G401.6 (cell line): ENCODE data around the gene TP53I11.
A peak's percentile ranks its signal among the peaks of the same experiment; 100 is the strongest.

Experiments
- FAIRE-seq: peaks from 2 replicates; lab custom pipeline; 2012; peaks lifted over from hg19 to GRCh38; lab: Jason Lieb, UNC

Gene TP53I11, protein sequence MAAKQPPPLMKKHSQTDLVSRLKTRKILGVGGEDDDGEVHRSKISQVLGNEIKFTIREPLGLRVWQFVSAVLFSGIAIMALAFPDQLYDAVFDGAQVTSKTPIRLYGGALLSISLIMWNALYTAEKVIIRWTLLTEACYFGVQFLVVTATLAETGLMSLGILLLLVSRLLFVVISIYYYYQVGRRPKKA

DNA sequence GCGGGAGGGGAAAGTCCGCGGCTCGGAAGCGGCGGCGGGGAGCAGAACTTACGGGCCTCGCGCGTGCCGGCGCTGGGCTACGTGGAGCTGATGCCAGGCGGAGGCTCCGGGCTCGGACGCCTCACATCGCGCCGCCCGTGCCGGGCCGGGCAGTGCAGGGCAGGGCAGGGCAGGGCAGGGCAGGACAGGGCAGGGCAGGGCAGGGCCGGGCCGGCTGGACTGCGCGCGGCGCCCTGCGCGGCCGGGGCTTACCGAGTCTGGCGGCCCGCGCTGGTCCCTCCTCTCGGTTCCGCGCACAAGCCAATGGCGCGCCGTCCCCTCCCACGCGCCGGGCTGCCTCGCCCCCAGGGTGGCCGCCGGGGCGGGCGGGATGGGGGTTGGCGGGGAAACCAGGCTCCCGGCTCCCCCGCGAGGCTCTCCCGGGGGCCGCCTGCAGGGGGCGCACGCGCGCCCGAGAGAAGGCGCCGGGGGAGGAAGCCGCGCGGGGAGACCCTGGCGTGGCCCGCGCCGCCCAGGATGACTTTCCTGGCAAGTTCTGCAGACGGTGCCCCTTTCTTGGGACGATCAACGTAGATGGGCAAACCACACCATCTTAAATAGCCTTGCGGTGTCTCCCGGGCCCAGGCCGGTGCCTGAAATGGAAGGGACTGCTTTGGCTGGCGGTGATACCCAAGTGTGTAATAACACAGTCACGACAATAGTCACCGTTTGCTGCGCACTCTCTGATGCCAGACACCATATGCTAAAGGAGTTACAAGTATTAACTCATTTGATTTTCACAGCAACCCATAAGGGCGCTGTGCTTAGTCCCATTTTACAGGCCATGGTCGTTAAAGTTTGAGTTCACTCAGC, at the start of gene TP53I11:
TP53I11 (minus strand) TSS at position 259 of the 852 bp plus-strand sequence. CDS start 12,548 bp downstream, outside the sequence.
- FAIRE-seq: no peak

DNA sequence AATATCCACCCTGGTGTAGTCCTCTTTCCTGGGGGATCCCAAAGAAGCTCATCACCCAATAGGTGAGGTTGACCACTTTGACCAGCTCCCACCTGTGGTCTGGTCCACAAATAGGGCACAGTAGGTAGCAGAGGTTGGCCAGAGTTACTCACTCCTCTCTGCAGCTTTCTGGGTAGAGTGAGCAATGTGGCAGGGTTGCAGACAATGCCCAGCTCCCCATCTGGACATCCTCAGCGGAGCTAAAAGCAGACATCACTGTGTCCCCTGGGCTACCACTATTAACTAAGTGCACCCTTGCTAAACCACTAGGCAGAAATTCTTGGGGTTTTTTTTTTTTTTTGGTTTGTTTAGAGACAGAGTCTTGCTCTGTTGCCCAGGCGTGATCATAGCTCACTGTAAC, 48.4 kb upstream of the TP53I11 start:
- FAIRE-seq: no peak

DNA sequence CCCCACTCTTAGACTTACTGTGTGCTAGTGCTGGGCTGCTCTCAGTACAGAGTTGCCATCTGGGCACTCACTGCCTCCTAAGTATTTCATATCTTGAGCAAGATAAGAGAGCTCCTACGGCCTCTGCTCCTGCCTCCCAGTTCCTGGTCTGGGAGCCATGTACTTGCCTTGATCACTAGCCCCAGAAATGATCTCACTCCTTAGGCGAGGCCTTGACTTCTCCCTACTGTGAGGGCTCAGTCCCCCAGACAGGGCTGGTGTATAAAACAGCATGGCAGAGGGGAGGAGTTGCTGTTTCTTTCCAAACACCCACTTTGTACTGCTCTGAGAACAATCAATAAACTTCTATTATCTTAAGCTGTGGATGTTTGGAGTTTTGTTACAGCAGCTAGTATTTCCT, 47.4 kb upstream of the TP53I11 start:
- no peak for FAIRE-seq

DNA sequence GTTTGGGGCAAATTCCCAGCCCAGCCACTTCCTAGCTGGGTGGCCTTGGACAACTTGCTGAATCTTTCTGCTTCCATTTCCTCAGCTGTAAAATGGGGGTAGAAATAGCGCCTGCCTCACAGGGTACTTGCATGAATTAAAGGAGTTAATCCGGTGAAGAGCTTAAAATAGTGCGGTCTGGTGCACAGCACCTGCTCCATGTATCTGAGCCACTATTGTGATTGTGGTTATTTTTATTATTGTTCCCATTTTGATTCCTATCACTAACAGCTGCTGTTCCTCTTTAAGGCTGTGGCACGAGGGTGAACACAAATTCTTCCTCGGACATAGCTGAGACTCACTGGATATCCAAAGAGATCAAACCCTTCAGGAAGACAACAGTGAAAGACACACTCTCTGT, 46.9 kb upstream of the TP53I11 start:
- FAIRE-seq: no peak

DNA sequence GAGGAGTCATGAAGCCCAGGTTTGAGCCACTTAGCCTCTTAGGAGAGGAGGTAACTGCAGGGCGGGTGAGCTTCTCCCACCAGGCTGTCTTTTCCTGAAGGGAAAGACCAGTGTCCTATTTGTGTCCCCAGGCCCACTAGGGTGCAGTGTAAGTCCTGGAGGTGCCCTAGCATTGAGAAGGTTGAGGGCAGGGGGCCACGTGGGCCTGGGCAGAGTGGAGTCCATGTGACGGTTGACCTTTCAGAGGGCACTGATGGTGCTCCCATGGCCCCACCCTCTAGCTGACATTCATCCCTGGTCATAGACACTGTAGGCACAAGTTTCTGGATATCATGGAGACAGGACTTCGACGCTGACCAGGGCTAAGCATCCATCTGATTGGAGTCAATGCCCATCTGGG, 44.1 kb upstream of the TP53I11 start:
- FAIRE-seq: no peak

DNA sequence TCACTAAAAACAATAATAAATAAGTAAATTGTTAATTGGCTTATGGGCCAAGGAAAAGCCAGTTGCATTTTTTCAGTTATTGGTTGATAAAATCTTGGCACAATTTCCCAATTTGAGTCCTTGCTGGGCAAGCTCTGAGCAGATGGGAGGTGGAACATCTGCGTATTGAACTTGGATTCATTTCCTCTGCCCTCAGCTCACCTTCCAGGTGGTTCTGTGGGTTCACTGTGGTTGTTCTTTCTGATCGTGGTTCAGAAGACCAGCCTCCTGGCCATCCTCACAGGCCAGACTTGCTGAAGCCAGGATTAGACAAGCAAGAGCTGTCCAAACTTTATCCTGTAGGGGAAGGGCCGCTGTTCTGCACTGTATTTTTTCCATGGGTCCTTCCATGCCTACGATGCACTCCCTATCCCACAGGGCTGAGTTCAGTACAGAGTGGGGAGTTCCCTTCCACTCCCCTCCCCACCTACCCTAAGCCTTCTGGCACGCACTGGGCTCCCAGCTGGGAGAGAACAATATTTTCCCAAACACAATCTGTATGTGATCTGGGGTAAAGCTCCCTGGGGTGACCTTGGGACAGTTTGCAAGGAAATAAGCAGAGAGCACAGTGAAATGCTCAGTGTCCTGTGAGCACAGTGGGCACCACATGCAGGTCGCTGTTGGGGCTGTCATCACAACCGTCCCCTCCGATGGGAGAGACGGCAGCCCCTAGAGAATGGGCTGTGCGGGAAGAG, 43.5 kb upstream of the TP53I11 start:
- FAIRE-seq: no peak

DNA sequence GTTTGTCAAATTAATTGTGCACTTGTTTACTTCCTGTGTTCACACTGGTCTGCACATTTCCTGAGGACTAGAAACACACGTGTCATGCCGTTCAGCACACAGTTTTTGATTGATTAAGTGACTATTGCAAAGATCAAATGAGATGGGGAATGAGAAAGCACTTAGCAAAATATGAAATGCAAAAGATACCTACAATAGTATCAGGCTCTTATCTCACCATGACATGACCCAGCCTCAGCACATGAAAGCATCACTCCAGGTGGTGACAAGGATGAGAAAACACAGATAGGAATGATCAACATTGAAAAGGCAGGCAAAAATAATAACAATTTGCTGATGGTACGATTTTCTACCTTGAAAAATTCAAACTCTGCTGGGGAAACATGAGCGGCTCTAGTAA, 42.1 kb upstream of the TP53I11 start:
- no peak for FAIRE-seq

DNA sequence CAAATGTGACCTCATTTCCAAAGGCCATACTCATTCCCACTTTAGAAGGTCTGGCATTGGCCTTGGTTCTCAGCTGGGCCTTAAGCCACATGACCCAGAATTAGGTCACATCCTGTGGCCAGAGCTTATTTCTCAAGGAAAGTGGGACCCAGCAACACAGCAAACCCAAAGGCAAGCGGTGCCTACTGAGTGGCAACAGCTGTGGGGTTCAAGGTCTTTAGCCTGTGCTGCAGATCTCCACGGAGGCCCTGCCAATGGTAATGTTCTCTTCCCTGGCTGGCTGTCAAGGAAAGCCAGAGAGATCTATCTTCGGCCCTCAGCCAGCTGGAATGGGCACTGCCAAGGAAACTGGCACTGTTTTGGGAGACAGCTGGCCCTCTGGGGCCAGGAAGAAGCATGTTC, 41.5 kb upstream of the TP53I11 start:
- FAIRE-seq: no peak

DNA sequence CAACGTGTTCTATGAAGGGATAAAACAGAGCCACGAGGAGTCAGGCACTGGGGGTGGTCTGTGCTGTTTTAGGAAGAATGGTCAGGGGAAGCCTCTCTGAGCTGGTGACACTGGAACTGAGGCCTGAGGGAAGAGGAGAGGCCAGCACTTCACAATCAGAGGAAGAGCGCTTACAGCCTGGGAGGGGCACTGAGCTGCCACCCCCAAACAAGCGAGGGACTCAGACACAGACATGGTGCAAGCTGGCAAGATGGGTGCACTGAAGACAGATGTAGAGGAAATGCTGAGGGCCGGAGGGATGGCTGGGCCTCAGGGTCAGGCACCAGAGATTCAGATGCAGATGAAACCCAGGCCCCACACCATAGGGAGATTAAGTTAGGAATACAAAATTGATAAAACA, 40.0 kb upstream of the TP53I11 start:
- FAIRE-seq: no peak

DNA sequence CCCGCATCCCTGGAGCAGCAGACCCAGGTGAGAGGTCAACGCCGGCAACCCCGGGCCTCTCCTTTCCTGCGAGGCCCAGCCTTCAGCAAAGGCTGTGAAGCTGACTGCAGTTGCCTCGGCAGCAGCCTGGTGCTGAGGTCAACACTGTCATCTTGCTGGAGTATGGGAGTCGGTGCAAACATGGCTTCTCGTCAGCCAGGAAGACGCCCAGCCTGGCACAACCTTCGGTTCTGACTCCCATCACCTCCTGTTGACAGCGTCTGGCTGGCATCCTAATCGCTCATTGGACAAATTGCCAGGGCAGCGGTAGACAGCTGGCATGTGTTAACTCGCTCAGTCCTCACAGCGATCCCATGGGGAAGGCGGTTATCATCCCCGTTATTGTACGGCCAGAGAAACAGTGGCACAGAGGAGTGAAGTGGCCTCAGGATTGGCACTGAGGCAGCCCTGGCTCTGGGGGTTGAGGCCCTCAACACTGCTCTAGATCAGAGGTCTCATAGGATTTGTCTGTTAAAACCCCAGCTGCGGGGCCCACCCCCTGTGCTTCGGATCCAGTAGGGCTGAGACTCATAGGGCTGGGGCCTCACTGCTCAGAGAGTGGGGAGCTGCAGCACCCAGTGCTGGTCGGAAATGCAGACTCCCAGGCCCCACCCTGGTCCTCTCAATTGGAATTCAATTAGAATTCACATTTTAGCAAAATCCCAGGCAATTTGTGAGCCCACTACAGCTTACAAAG, 39.3 kb upstream of the TP53I11 start:
- FAIRE-seq: no peak

DNA sequence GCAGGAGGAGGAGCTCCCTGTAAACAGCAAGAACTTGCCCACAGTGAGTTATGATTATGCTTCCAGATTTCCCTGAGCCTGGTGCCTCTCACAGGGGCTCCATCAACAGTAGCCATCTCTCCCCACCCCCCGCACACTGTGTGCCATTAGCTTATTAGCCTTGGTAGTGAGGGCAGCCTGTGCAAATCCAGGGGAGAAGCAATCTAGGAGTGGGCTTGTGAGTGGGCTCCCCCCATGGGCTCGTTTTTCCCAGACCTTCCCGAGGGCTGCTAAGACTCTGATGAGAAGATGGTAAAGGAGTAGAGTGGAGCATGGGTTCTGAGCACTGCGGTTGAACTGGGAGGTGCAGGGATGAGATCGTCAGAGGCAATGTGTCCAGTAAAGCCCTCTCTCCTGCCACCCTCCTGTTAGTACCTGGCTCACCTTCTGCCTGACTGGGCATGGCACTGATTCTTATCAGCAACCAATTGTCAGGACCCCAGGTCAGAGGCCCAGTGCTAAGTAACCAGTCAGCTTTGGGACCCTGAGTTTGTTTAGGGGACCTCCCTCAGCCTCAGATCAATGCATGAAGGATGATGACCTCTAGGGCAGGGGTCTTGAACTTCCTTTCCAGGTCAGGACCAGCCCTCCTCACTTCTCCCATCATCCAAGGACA, 38.4 kb upstream of the TP53I11 start:
- no peak for FAIRE-seq

DNA sequence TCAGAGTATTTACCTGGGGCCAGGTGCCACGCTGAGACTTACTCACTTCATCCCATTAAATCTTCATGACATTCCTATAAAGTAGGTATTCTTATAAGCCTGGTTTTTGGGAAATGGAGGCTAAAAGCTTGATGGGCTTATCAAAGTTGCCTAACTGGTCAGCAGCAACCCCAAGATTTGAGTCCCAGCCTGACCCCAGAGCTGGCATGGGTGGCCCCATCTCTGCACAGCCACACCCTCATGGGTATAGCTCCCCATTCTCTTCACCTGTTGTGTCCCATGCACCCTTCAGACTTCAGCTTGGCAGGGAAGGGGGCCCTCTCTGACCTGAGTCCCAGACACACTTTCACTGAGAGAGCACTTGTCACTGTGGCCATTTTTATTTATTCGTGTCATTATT, 37.4 kb upstream of the TP53I11 start:
- FAIRE-seq: no peak

DNA sequence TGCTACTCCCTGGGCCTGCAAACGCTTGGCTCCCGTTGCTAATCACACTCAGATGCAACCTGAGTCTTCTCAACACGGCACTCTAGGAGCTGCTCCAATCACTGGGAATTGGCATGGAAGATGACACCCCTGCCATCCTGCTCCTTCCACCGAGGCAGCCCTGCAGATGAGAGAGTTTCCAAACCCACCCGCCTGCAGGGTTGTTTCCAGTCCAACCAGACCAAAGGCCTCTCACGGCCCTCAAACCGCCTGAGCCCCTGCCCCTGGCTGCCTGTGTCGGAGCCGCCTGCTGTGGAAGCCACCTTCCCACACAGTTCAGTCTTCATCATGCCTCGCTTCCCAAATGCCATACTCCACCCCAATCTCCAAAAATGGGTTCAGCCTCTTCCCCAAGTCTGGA, 36.8 kb upstream of the TP53I11 start:
- FAIRE-seq: no peak

DNA sequence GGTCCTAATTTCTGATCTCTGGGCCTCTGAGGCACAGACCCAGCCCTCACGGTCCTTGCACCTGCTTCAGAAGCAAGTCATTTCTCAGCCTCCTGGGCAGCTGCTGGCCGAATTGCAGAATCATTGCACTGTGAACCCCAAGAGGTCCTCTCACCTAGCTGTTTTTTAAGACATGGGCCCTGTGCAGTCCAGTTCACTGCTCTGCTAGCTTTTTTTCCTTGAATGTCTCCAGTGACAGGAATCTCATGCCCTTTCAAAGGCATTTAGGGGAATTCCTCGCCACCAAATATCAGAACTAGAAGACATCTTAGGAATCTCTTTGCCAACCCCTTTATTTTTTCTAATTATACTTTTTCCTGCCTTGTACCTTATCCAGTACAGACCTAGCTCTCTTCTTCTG, 35.6 kb upstream of the TP53I11 start:
- peak; percentile 90 for FAIRE-seq

DNA sequence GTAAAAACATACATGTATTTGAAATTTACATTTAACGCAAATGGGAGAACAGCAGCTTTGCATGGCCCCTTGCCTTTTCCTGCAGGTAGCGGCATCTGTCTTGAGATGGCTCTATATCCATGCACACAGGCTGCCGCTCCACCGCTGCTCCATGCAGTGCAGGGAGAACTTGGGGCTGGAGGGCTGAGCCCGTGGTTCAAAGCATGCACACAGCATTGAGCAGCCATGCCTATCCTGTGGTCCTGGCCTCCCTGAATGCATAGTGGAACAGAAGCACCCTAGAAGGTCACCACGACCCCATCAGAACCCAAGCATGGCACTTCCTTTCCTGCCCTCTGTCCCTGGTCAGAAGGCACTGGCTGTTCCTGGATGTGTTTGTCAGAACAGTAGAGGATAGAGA, 35.0 kb upstream of the TP53I11 start:
- FAIRE-seq: no peak

DNA sequence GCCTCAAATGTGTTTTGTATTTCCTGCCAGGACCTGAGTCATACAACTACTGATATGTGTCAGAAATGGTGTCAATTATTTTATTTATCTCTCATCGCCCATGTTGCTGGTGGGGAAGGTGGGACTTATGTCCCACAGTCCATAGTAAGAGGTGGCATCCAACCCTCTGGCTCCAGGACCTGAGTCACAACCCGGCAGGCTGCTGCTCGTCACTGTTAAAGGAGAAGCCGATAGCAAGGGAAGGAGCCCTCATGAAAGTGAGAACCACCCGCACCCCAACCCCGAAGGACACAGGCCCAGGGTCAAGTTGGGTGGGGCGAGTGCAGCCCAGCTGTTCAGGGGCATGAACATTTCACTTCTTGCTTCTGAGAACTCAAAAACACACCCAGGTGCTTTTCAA, 33.1 kb upstream of the TP53I11 start:
- no peak for FAIRE-seq

DNA sequence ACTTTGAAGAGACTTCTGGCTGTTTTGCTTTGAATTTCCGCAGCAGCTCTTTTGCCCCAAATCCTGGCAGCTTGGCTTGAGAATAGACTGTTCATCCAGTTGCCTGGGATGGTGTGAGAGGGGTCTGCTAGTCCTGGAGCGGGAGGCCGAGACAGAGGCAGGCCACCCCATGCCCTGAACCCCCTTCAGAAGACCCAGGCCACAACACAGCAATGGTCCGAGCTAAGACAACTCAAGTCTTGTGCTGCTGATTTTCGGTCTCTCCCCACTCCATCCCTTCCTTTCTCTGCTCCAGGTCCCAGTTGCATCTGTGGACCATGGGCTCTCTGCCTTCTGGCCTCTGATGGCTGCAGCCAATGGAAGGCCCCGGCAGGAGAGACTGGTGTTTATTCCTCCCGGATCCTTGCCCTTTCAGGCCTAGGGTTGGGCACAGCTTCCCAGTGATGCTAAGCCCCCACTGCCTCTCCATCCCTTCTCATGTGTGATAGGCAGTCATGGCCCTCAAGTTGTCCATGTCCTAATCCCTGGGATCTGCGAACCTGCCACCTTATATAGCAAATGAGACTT, 31.9 kb upstream of the TP53I11 start:
- FAIRE-seq: no peak

DNA sequence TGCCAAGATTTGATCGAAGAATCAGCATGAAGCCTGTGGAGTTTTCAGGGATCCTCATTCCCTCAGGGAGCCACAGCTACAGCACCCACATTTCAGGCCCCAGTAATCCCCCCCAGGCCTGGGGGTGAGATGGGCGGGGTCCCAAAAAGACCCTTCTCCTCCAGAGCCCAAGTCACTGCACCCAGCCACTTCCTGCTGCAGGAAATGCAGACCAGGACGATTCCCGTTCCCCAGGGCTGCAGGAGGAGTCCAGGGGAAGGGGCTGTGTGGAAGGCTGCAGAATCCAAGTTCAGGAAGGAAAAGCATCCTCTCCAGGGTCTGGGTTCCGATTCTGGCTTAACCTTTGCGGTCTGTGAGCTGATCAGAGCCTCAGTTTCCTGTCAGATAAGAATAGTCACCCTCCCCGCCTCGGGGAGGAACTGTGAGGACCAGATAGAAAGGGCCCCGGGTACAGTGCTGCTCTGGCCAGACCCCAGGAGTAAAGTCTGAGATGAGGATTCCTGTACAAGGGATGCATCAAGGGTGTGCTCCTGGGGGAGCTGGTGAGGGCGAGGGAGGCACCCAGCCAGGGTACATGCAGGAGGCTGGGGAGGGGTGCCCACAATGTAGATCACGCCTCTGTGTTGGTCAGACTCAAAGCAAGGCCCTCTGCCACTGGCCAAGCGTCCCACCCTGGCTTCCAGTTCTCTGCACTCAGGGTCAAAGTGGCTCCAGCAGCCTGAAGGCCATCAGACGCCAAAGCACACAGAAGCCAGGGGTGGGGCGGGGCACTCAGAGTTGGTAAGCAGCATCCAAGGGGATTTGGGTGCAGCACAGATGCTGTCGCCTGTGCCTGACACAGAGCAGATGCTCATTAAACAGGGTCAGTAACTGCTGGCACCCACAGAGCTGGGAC, 30.1 kb upstream of the TP53I11 start:
- no peak for FAIRE-seq

DNA sequence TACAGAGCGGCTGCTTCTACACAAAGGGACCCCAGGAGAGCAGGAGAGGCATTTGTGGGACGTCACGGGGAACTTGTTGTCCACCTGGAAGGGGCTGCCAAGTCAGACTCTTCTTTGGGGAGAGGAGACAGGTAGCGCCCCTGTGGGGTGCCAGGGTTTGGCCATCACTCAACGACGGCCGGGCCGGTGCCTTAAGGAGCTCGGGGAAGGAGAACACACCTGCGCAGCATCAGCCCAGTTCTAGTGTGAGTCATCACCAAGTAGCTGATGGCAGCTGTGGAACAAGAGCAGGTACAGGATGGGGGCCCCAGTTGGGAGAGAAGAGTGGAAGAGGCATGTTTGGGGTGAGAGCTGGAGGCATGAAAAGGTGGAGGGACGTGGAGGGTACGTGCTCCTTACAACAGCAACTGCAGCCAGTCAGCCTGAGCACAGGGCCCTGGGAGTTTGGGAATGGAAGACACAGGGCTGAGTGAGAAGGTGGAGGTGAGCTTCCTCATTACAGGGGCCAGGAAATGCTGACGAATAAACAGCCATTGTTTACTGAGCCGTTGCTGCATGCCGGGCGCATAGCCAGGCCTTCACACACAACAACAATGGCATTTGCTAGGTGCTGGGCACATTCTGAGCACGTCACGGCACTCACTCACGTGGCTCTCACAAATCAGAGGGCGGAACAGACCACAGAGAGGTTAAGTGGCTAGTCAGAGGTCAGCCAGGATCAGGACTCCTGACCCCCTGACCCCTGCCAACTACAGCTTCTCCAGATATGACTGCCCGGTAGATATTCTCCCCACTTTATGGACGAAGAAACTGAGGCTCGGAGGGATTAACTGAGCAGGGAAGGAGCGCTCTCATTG, 29.1 kb upstream of the TP53I11 start:
- peak; percentile 92 for FAIRE-seq

DNA sequence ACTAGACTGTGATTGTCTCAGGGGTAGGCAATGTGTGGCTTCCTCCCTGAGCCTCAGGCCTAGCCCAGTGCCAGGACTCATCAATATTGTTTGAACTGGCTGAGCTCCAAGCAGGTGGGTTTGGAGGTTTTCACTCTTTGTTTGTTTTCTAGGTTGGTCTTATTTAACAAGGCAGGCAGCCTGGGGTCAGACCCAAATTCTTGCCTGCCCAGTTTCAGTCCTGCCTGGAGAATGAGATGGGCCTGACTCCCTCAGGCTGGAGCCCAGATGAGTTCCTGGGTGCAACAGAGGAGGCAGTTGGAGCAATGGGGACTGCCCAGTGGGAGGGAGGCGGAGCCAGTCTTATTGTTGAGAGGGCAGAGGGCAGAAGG, 28.3 kb upstream of the TP53I11 start:
- peak; percentile 92 for FAIRE-seq
